ENCODE data around the gene C9orf50. TPM values are rescaled to one million over a fixed set of nuclear protein-coding genes. Genes with fewer than 3 reads are reported as not detected.

The C9orf50 gene
- total RNA-seq, 3 donors from 2014 or later (not counting 1 experiment from before 2014, with no cell fraction given) = not detected

DNA sequence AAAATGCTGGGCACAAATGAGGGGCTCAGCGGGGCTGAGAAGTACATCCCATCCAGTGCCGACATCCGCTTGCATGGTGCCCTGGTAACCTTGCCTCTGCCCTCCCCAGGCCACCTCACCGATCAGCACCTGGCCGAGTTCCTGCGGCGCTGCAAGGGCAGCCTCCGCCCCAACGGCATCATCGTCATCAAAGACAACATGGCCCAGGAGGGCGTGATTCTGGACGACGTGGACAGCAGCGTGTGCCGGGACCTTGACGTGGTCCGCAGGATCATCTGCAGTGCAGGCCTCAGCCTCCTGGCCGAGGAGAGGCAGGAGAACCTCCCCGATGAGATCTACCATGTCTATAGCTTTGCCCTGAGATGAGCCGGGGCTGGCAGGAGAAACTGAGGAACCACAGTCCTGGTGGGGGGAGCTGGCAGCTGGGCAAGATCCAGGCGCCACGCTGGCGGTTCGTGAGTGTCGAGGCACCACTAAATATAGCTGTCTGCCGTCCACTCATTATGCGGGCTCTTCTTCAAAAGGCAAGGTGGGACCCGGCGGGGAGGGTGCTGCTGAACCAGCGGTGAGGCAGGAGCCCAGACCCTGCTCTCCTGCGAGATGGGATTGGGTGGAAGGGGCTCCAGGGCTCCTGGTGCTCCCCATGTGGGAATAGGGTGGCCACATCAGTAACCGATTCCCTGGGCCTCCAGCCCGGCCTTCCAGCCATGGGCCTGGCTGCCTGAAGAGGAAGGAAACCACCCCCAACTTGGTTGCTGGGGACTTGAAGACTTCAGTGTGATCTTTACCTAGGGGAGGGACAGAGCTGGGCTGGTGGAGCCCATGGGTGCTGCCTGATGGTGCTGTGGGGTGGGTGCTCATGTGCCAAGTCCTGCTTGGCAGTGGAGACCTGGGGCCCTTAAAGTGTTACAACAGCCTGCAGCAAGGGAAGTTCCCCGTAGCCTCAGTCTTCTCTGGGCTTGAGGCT is 14.5 kb upstream of the C9orf50 start:
- Mint-ChIP-seq H3K27me3 (ENCODE audit: low read depth in 2 of 2) (no peaks in the 10 kb centered on the region), H3K4me1 (peaks cover 0 to 42% of the 10 kb centered on the region in 2 donors), H3K36me3 (no peaks in the 10 kb centered on the region), H3K27ac (no peak overlapping the region), H3K9me3 (no peaks in the 10 kb centered on the region), H3K4me3 (no peak overlapping the region)
- peak in 1 of 2 donors; percentile 6 for DNase-seq
- peaks cover 10% of the 10 kb centered on the region for H3K4me1 ChIP-seq (ENCODE audit: control insufficient read depth, insufficient read depth, low read length)
- H3K36me3 ChIP-seq (ENCODE audit: control insufficient read depth, insufficient read depth, low read length) = peaks cover 53% of the 10 kb centered on the region
- H3K4me3 ChIP-seq (ENCODE audit: low read length) = no peak overlapping the region
- TF ChIP-seq, protein P1, sequence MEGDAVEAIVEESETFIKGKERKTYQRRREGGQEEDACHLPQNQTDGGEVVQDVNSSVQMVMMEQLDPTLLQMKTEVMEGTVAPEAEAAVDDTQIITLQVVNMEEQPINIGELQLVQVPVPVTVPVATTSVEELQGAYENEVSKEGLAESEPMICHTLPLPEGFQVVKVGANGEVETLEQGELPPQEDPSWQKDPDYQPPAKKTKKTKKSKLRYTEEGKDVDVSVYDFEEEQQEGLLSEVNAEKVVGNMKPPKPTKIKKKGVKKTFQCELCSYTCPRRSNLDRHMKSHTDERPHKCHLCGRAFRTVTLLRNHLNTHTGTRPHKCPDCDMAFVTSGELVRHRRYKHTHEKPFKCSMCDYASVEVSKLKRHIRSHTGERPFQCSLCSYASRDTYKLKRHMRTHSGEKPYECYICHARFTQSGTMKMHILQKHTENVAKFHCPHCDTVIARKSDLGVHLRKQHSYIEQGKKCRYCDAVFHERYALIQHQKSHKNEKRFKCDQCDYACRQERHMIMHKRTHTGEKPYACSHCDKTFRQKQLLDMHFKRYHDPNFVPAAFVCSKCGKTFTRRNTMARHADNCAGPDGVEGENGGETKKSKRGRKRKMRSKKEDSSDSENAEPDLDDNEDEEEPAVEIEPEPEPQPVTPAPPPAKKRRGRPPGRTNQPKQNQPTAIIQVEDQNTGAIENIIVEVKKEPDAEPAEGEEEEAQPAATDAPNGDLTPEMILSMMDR (IDR thresholded peaks at IDR 0.05) = no peak
- ATAC-seq = no peak
- intact Hi-C loops (cut with micrococcal nuclease) = no loop called here
- H3K27me3 ChIP-seq (ENCODE audit: control insufficient read depth, insufficient read depth, low read length) = no peaks in the 10 kb centered on the region
- H3K9me3 ChIP-seq (ENCODE audit: control insufficient read depth, insufficient read depth, low read length) = no peaks in the 10 kb centered on the region
- WGBS (ENCODE audit: insufficient coverage) = 95% methylated on average over 34 of the region's 34 CpGs
- H3K27ac ChIP-seq (ENCODE audit: low read length) = no peak overlapping the region

DNA sequence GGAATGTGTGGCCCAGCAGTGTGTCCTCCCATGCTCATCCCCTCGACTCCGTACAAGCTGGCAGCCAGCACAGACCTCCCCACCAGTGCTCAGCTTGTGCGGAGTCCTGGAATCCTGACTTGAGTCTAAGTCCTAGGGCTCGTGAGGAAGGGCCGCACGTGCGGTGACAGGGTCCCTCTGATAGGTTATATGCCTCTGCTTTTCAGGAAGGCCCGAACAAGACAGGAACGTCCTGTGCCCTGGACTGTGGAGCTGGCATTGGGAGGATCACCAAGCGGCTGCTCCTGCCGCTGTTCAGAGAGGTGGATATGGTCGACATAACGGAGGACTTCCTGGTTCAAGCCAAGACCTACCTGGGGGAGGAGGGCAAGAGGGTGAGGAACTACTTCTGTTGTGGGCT is 12.9 kb upstream of the C9orf50 start:
- ATAC-seq = no peak
- intact Hi-C loops (cut with micrococcal nuclease) = no loop called here
- H3K4me1 Mint-ChIP-seq = peaks cover 10 to 43% of the 10 kb centered on the region in 2 donors
- TF ChIP-seq, protein P1 (IDR thresholded peaks at IDR 0.05) = no peak
- no peak overlapping the region for H3K27ac Mint-ChIP-seq
- Histone ChIP-seq H3K9me3 (ENCODE audit: control insufficient read depth, insufficient read depth, low read length) (no peaks in the 10 kb centered on the region), H3K4me1 (ENCODE audit: control insufficient read depth, insufficient read depth, low read length) (peaks cover 11% of the 10 kb centered on the region), H3K27ac (ENCODE audit: low read length) (no peak overlapping the region), H3K4me3 (ENCODE audit: low read length) (no peak overlapping the region), H3K36me3 (ENCODE audit: control insufficient read depth, insufficient read depth, low read length) (peaks cover 47% of the 10 kb centered on the region), H3K27me3 (ENCODE audit: control insufficient read depth, insufficient read depth, low read length) (no peaks in the 10 kb centered on the region)
- no peak overlapping the region for H3K4me3 Mint-ChIP-seq
- no peak for DNase-seq
- no peaks in the 10 kb centered on the region for H3K9me3 Mint-ChIP-seq
- H3K36me3 Mint-ChIP-seq = no peaks in the 10 kb centered on the region
- WGBS (ENCODE audit: insufficient coverage) = 86% methylated on average over 13 of the region's 13 CpGs
- no peaks in the 10 kb centered on the region for H3K27me3 Mint-ChIP-seq (ENCODE audit: low read depth in 2 of 2)

DNA sequence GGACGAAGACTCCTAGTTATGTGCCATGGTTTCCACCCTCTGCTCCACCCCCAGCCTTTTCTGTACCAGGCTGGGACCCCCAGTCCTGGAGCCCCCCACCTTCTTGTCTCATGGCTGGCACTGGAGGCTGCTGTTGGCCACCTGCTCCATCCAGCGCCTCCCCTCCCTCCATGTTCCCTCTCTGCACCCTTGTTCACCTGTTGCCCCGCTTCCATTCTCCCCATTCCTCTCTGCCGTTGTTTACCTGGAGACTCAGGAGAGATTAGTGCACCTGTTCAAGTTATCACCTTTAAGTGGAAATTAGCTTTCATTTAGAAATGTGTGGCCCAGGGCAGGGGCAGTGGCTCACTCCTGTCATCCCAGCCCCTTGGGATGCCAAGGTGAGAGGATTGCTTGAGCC is 12.3 kb upstream of the C9orf50 start:
- ATAC-seq (no peak), DNase-seq (no peak)
- H3K4me1 ChIP-seq (ENCODE audit: control insufficient read depth, insufficient read depth, low read length) = peaks cover 11% of the 10 kb centered on the region
- Mint-ChIP-seq H3K9me3 (no peaks in the 10 kb centered on the region), H3K4me1 (peaks cover 13 to 43% of the 10 kb centered on the region in 2 donors), H3K4me3 (no peak overlapping the region), H3K27ac (no peak overlapping the region), H3K27me3 (ENCODE audit: low read depth in 2 of 2) (no peaks in the 10 kb centered on the region), H3K36me3 (no peaks in the 10 kb centered on the region)
- H3K36me3 ChIP-seq (ENCODE audit: control insufficient read depth, insufficient read depth, low read length) = peaks cover 45% of the 10 kb centered on the region
- WGBS (ENCODE audit: insufficient coverage) = 96% methylated on average over 4 of the region's 4 CpGs
- H3K27ac ChIP-seq (ENCODE audit: low read length) = no peak overlapping the region
- H3K27me3 ChIP-seq (ENCODE audit: control insufficient read depth, insufficient read depth, low read length) = no peaks in the 10 kb centered on the region
- intact Hi-C loops (cut with micrococcal nuclease) = no loop called here
- TF ChIP-seq, protein P1 (IDR thresholded peaks at IDR 0.05) = no peak
- H3K4me3 ChIP-seq (ENCODE audit: low read length) = no peak overlapping the region
- no peaks in the 10 kb centered on the region for H3K9me3 ChIP-seq (ENCODE audit: control insufficient read depth, insufficient read depth, low read length)
